GM18873 (cell line): ENCODE data around the gene FANCD2OS.
"Not testable (repeated sequence)": the region's sequence is repeated elsewhere in the genome, so short reads cannot be mapped to it uniquely, and the experiment has no call there.

Experiments used
- ATAC-seq: cut with Tn5 transposase; IDR thresholded peaks from one replicate; pipeline ENCODE4 v1.9.1; 2021; ENCODE audit warnings: mild to moderate bottlenecking, moderate library complexity, moderate number of reproducible peaks; ENCODE audit not compliant: unreplicated experiment, low FRiP score

FANCD2OS gene

GRCh38 chr3:10108091-10108490 is at the start of gene FANCD2OS:
FANCD2OS (minus strand) TSS chr3:10108255; CDS start chr3:10104774, 3,481 bp downstream.
- no peak for ATAC-seq

- ATAC-seq, result no peak
Observed at GRCh38 chr3:10157031-10157430, 49.0 kb upstream of the FANCD2OS start.

GRCh38 chr3:10155658-10156057 is 47.6 kb upstream of the FANCD2OS start:
- no peak for ATAC-seq

GRCh38 chr3:10155123-10155472 is 47.0 kb upstream of the FANCD2OS start:
- no peak for ATAC-seq

- ATAC-seq, result no peak
Observed at GRCh38 chr3:10154335-10155122, 46.5 kb upstream of the FANCD2OS start.

GRCh38 chr3:10150987-10151386 is 42.9 kb upstream of the FANCD2OS start:
- no peak for ATAC-seq

GRCh38 chr3:10149226-10149625 is 41.2 kb upstream of the FANCD2OS start:
- ATAC-seq, result no peak

- no peak for ATAC-seq
Observed at GRCh38 chr3:10145685-10146084, 37.6 kb upstream of the FANCD2OS start.

GRCh38 chr3:10142707-10143560 is 34.9 kb upstream of the FANCD2OS start:
- no peak for ATAC-seq

- ATAC-seq, result no peak
Observed at GRCh38 chr3:10140996-10141546, 33.0 kb upstream of the FANCD2OS start.

GRCh38 chr3:10137178-10137577 is 29.1 kb upstream of the FANCD2OS start:
- ATAC-seq, result no peak

GRCh38 chr3:10136426-10137005 is 28.5 kb upstream of the FANCD2OS start:
- no peak for ATAC-seq

- not testable (repeated sequence) for ATAC-seq
Observed at GRCh38 chr3:10135872-10136271, 27.8 kb upstream of the FANCD2OS start.

GRCh38 chr3:10122724-10123123 is 14.7 kb upstream of the FANCD2OS start:
- ATAC-seq, result no peak

- no peak for ATAC-seq
Observed at GRCh38 chr3:10121064-10121463, 13.0 kb upstream of the FANCD2OS start.

- ATAC-seq, result no peak
Observed at GRCh38 chr3:10119376-10119775, 11.3 kb upstream of the FANCD2OS start.

GRCh38 chr3:10116928-10117327 is 8.9 kb upstream of the FANCD2OS start:
- ATAC-seq, result no peak

- peak; percentile 13 for ATAC-seq
Observed at GRCh38 chr3:10116138-10116460, 8.0 kb upstream of the FANCD2OS start.

- ATAC-seq, result peak; percentile 90
Observed at GRCh38 chr3:10115326-10116137, 7.5 kb upstream of the FANCD2OS start, which contains the start of gene BRK1. BRK1 (plus strand) TSS chr3:10115675; CDS start chr3:10115702, 27 bp downstream.

- no peak for ATAC-seq
Observed at GRCh38 chr3:10106919-10107318, 1.1 kb downstream of the FANCD2OS start.
